IPS-18a (cell line): ENCODE measurements around the gene TTC31.

Source experiments
- H3K27ac ChIP-seq: one replicate; pipeline ENCODE4 v1.5.1; 2013; ENCODE audit warnings: low read length
- H3K27me3 ChIP-seq: one replicate; pipeline ENCODE4 v1.6.1; 2013; ENCODE audit warnings: mild to moderate bottlenecking, low read length; ENCODE audit not compliant: control insufficient read depth, insufficient read depth
- H3K36me3 ChIP-seq: one replicate; pipeline ENCODE4 v1.6.1; 2013; ENCODE audit warnings: low read depth, low read length; ENCODE audit not compliant: control insufficient read depth
- H3K4me1 ChIP-seq: one replicate; pipeline ENCODE4 v1.6.1; 2013; ENCODE audit warnings: low read depth, low read length; ENCODE audit not compliant: control insufficient read depth
- H3K4me3 ChIP-seq: one replicate; pipeline ENCODE4 v1.5.1; 2013; ENCODE audit warnings: low read length
- H3K9ac ChIP-seq: one replicate; pipeline ENCODE4 v1.6.1; 2013; ENCODE audit warnings: mild to moderate bottlenecking, low read length, moderate library complexity
- H3K9me3 ChIP-seq: one replicate; pipeline ENCODE4 v1.6.1; 2013; ENCODE audit warnings: low read depth, low read length; ENCODE audit not compliant: control insufficient read depth

Gene TTC31

GRCh38 chr2:74536166-74536950 lies 53.5 kb downstream of the TTC31 start:
- Histone ChIP-seq H3K9me3 (no peaks in the 10 kb centered on the region), H3K27ac (no peak overlapping the region), H3K4me3 (no peak overlapping the region), H3K36me3 (peaks cover 22% of the 10 kb centered on the region), H3K27me3 (no peaks in the 10 kb centered on the region), H3K9ac (no peak overlapping the region), H3K4me1 (no peaks in the 10 kb centered on the region)

GRCh38 chr2:74537140-74537539 lies 54.3 kb downstream of the TTC31 start:
- Histone ChIP-seq H3K27ac (no peak overlapping the region), H3K4me3 (no peak overlapping the region), H3K27me3 (no peaks in the 10 kb centered on the region), H3K4me1 (no peaks in the 10 kb centered on the region), H3K36me3 (peaks cover 22% of the 10 kb centered on the region), H3K9me3 (no peaks in the 10 kb centered on the region), H3K9ac (no peak overlapping the region)

- Histone ChIP-seq H3K36me3 (peaks cover 10% of the 10 kb centered on the region), H3K9ac (no peak overlapping the region), H3K4me3 (no peak overlapping the region), H3K9me3 (no peaks in the 10 kb centered on the region), H3K27ac (no peak overlapping the region), H3K4me1 (no peaks in the 10 kb centered on the region), H3K27me3 (no peaks in the 10 kb centered on the region)
These were observed 56.0 kb downstream of the TTC31 start for GRCh38 chr2:74538881-74539339.

- Histone ChIP-seq H3K36me3 (peaks cover 4% of the 10 kb centered on the region), H3K9me3 (no peaks in the 10 kb centered on the region), H3K27me3 (no peaks in the 10 kb centered on the region), H3K4me1 (no peaks in the 10 kb centered on the region), H3K4me3 (no peak overlapping the region), H3K9ac (no peak overlapping the region), H3K27ac (no peak overlapping the region)
These were observed 57.4 kb downstream of the TTC31 start for GRCh38 chr2:74540291-74540690.

- Histone ChIP-seq H3K4me1 (peaks cover 2% of the 10 kb centered on the region), H3K9ac (no peak overlapping the region), H3K9me3 (no peaks in the 10 kb centered on the region), H3K4me3 (no peak overlapping the region), H3K36me3 (no peaks in the 10 kb centered on the region), H3K27ac (no peak overlapping the region), H3K27me3 (peaks cover 11% of the 10 kb centered on the region)
These were observed 60.1 kb downstream of the TTC31 start for GRCh38 chr2:74542978-74543377.
